ENCODE results near the gene LRIG1. TPM values are rescaled to one million over a fixed set of nuclear protein-coding genes. Genes with fewer than 3 reads are reported as not detected.

The LRIG1 gene
- total RNA-seq, 3 donors from 2014 or later, result 72.1 to 180 (median 75.3) TPM

GRCh38 chr3:66402596-66403290, 98.1 kb downstream of the LRIG1 start:
- peaks cover 6% of the 10 kb centered on the region for H3K4me1 ChIP-seq (ENCODE audit: low read depth)
- no peak overlapping the region for H3K4me3 ChIP-seq
- intact Hi-C loops (cut with DNase I, micrococcal nuclease), result no loop called here
- DNase-seq (no peak), ATAC-seq (no peak)
- no peak for TF ChIP-seq CTCF (IDR thresholded peaks at IDR 0.05)
- H3K36me3 ChIP-seq (ENCODE audit: low read depth), result no peaks in the 10 kb centered on the region
- H3K9me3 ChIP-seq, result no peaks in the 10 kb centered on the region

GRCh38 chr3:66401675-66402491, 98.9 kb downstream of the LRIG1 start:
- no peak for TF ChIP-seq CTCF (IDR thresholded peaks at IDR 0.05)
- intact Hi-C loops (cut with DNase I, micrococcal nuclease), result no loop called here
- no peak for ATAC-seq
- H3K4me1 ChIP-seq (ENCODE audit: low read depth), result no peaks in the 10 kb centered on the region
- no peak overlapping the region for H3K4me3 ChIP-seq
- no peaks in the 10 kb centered on the region for H3K36me3 ChIP-seq (ENCODE audit: low read depth)
- no peak for DNase-seq
- no peaks in the 10 kb centered on the region for H3K9me3 ChIP-seq

GRCh38 chr3:66401157-66401550, 99.7 kb downstream of the LRIG1 start:
- no peak overlapping the region for H3K4me3 ChIP-seq
- TF ChIP-seq CTCF (IDR thresholded peaks at IDR 0.05), result no peak
- H3K4me1 ChIP-seq (ENCODE audit: low read depth), result no peaks in the 10 kb centered on the region
- H3K36me3 ChIP-seq (ENCODE audit: low read depth), result peaks cover under 1% of the 10 kb centered on the region
- ATAC-seq (no peak), DNase-seq (no peak)
- intact Hi-C loops (cut with DNase I, micrococcal nuclease), result no loop called here
- no peaks in the 10 kb centered on the region for H3K9me3 ChIP-seq

- Histone ChIP-seq H3K4me3 (no peak overlapping the region), H3K36me3 (ENCODE audit: low read depth) (peaks cover 6% of the 10 kb centered on the region), H3K4me1 (ENCODE audit: low read depth) (no peaks in the 10 kb centered on the region), H3K9me3 (no peaks in the 10 kb centered on the region)
- intact Hi-C loops (cut with DNase I, micrococcal nuclease), result no loop called here
- no peak for TF ChIP-seq CTCF (IDR thresholded peaks at IDR 0.05)
- ATAC-seq, result no peak
- DNase-seq, result no peak
These were observed 100.2 kb downstream of the LRIG1 start for GRCh38 chr3:66400411-66401156.

- intact Hi-C loops (cut with DNase I, micrococcal nuclease), result no loop called here
- no peak for DNase-seq
- TF ChIP-seq CTCF (IDR thresholded peaks at IDR 0.05), result no peak
- no peak for ATAC-seq
- Histone ChIP-seq H3K4me1 (ENCODE audit: low read depth) (no peaks in the 10 kb centered on the region), H3K36me3 (ENCODE audit: low read depth) (peaks cover 7% of the 10 kb centered on the region), H3K4me3 (no peak overlapping the region), H3K9me3 (no peaks in the 10 kb centered on the region)
These were observed 101.1 kb downstream of the LRIG1 start for GRCh38 chr3:66399529-66400232.
